ENCODE data around the gene NRXN3.

Gene NRXN3

GRCh38 chr14:79405512-79405910 lies 1235.3 kb downstream of the NRXN3 start:
- no peaks in the 10 kb centered on the region for H3K27me3 Mint-ChIP-seq

DNA sequence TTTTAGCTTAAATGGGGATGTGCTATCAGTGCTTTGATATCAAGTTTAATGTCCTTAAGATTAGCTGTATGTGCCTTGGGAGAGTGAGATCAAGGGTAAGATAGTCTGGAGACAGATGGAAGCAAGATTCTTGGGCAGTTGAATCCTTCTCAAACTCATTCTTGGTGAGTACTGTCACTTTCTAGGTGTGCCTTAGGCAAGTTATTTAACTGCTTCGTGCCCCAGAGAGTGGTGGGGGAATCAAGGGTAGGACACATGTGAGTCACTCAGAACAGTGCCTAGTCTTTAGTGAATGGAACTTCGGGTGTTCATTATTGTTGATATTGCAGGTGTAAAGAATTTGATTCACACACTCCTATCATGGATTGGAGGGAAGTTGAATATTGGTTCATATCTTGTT lies 1237.4 kb downstream of the NRXN3 start:
- Mint-ChIP-seq H3K36me3 (ENCODE audit: insufficient read depth) (peaks cover 2% of the 10 kb centered on the region), H3K9me3 (peaks cover 5 to 10% of the 10 kb centered on the region in 2 donors), H3K27me3 (no peaks in the 10 kb centered on the region), H3K4me1 (ENCODE audit: low read depth in 2 of 2) (no peaks in the 10 kb centered on the region), H3K4me3 (no peak overlapping the region), H3K27ac (no peak overlapping the region)
- DNase-seq = no peak
- no peak for ATAC-seq (replicated peaks)

More at GRCh38 chr14:79405512-79405910, 1235.3 kb downstream of the NRXN3 start:
- no peaks in the 10 kb centered on the region for H3K36me3 Mint-ChIP-seq (ENCODE audit: insufficient read depth)
- H3K4me1 Mint-ChIP-seq (ENCODE audit: low read depth in 2 of 2) = no peaks in the 10 kb centered on the region
- H3K27ac Mint-ChIP-seq = no peak overlapping the region
- DNase-seq (no peak), ATAC-seq (replicated peaks) (no peak)
- peaks cover 3 to 10% of the 10 kb centered on the region in 2 donors for H3K9me3 Mint-ChIP-seq
- no peak overlapping the region for H3K4me3 Mint-ChIP-seq

DNA sequence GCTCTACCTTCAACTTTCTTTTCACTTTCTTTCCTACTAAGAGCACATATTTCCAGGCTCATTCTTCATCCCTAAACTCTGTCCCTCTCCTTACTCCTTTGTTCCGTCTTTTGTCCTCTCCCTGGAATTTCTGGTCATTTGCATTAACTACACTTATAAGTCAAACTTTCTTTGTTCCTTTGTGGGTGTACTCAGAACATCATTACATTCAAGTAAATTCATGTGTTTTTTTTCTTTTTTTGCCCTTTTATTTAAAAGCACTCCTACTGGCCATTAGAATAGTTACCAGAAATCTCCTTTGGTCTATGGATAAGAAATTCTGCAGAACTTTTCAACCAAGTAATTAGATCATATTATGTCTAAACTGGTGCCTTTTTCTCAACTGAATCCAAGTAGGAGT lies 1238.5 kb downstream of the NRXN3 start:
- DNase-seq = no peak
- H3K9me3 Mint-ChIP-seq = peaks cover under 1 to 7% of the 10 kb centered on the region in 2 donors
- ATAC-seq (replicated peaks) = no peak
- H3K27me3 Mint-ChIP-seq = no peaks in the 10 kb centered on the region
- H3K27ac Mint-ChIP-seq = no peak overlapping the region
- H3K4me3 Mint-ChIP-seq = no peak overlapping the region
- H3K4me1 Mint-ChIP-seq (ENCODE audit: low read depth in 2 of 2) = no peaks in the 10 kb centered on the region
- peaks cover 3% of the 10 kb centered on the region for H3K36me3 Mint-ChIP-seq (ENCODE audit: insufficient read depth)

- no peak overlapping the region for H3K4me3 Mint-ChIP-seq
- no peaks in the 10 kb centered on the region for H3K4me1 Mint-ChIP-seq (ENCODE audit: low read depth in 2 of 2)
- ATAC-seq (replicated peaks) = no peak
- no peak overlapping the region for H3K27ac Mint-ChIP-seq
- no peak for DNase-seq
- H3K9me3 Mint-ChIP-seq = peaks cover 0 to 5% of the 10 kb centered on the region in 2 donors
- no peaks in the 10 kb centered on the region for H3K27me3 Mint-ChIP-seq
- peaks cover 3% of the 10 kb centered on the region for H3K36me3 Mint-ChIP-seq (ENCODE audit: insufficient read depth)
Observed at GRCh38 chr14:79411403-79412174, 1241.4 kb downstream of the NRXN3 start.

- no peak for DNase-seq
- Mint-ChIP-seq H3K27ac (no peak overlapping the region), H3K4me3 (no peak overlapping the region), H3K4me1 (ENCODE audit: low read depth in 2 of 2) (no peaks in the 10 kb centered on the region), H3K27me3 (no peaks in the 10 kb centered on the region), H3K9me3 (peaks cover 0 to 4% of the 10 kb centered on the region in 2 donors), H3K36me3 (ENCODE audit: insufficient read depth) (peaks cover 3% of the 10 kb centered on the region)
- ATAC-seq (replicated peaks) = no peak
Observed at GRCh38 chr14:79412822-79413221, 1242.6 kb downstream of the NRXN3 start.

DNA sequence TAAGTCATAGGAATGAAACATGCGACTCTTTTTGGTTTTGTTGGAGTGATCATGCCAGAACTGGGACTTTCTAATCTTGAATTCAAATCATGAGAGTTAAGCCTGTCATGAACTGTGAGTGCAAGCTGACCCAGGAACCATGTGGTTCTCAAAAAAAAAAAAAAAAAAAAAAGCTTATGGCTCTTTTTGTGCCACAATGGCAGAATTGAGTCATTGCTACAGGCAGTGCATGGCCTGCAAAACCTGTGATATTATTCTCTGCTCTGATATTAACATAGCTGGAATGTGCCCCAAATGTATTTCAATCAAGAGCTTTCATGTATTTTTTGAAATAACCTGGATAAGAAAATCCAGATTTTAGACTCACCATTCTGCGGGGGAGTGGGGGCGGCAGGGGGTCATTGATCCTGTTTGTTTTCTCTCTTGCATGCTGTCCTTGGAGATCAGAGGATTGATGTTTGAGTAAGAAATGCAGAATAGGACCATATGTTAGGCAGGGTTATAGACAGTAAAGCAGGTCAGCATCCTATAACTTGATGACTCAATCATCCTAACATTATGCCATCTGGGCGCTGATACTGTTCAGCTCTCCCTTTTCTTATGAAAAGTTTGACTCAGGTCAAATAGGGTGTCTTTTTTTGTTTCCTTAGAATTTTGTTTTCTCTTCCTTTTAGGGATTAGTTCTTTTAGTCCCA lies 1243.7 kb downstream of the NRXN3 start:
- peaks cover 0 to 4% of the 10 kb centered on the region in 2 donors for H3K9me3 Mint-ChIP-seq
- DNase-seq (no peak), ATAC-seq (replicated peaks) (no peak)
- H3K27me3 Mint-ChIP-seq = no peaks in the 10 kb centered on the region
- peaks cover 3% of the 10 kb centered on the region for H3K36me3 Mint-ChIP-seq (ENCODE audit: insufficient read depth)
- no peak overlapping the region for H3K27ac Mint-ChIP-seq
- H3K4me1 Mint-ChIP-seq (ENCODE audit: low read depth in 2 of 2) = no peaks in the 10 kb centered on the region
- H3K4me3 Mint-ChIP-seq = no peak overlapping the region

- DNase-seq = no peak
- no peak for ATAC-seq (replicated peaks)
- Mint-ChIP-seq H3K9me3 (peaks cover 0 to 2% of the 10 kb centered on the region in 2 donors), H3K27ac (no peak overlapping the region), H3K4me3 (no peak overlapping the region), H3K4me1 (ENCODE audit: low read depth in 2 of 2) (no peaks in the 10 kb centered on the region), H3K27me3 (no peaks in the 10 kb centered on the region), H3K36me3 (ENCODE audit: insufficient read depth) (peaks cover 3% of the 10 kb centered on the region)
Observed at GRCh38 chr14:79415726-79416125, 1245.6 kb downstream of the NRXN3 start.

DNA sequence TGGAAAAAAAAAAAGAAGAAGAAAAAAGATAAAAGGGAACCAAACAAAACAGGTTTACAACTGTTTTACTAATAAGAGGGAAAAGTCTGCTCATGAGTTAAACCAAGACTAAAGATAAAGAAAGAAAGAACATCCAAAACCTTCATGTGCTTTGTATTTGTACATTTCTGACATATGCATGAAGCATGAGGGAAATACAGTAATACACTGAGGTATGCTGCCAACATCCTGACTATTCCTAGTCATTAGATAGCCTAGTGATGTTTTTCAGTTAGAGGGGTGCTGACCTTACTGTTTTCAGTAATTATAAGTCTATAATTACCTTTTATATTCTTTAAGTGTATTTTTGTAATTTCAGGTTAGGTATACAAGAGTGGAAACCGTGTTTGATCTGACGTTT lies 1247.8 kb downstream of the NRXN3 start:
- no peak overlapping the region for H3K27ac Mint-ChIP-seq
- peaks cover 0 to 1% of the 10 kb centered on the region in 2 donors for H3K9me3 Mint-ChIP-seq
- H3K27me3 Mint-ChIP-seq = no peaks in the 10 kb centered on the region
- no peaks in the 10 kb centered on the region for H3K36me3 Mint-ChIP-seq (ENCODE audit: insufficient read depth)
- no peaks in the 10 kb centered on the region for H3K4me1 Mint-ChIP-seq (ENCODE audit: low read depth in 2 of 2)
- DNase-seq (no peak), ATAC-seq (replicated peaks) (no peak)
- no peak overlapping the region for H3K4me3 Mint-ChIP-seq

- Mint-ChIP-seq H3K36me3 (ENCODE audit: insufficient read depth) (no peaks in the 10 kb centered on the region), H3K4me3 (no peak overlapping the region), H3K4me1 (ENCODE audit: low read depth in 2 of 2) (no peaks in the 10 kb centered on the region), H3K27me3 (no peaks in the 10 kb centered on the region), H3K27ac (no peak overlapping the region), H3K9me3 (no peaks in the 10 kb centered on the region)
- DNase-seq (no peak), ATAC-seq (replicated peaks) (no peak)
Observed at GRCh38 chr14:79418649-79419415, 1248.7 kb downstream of the NRXN3 start.

DNA sequence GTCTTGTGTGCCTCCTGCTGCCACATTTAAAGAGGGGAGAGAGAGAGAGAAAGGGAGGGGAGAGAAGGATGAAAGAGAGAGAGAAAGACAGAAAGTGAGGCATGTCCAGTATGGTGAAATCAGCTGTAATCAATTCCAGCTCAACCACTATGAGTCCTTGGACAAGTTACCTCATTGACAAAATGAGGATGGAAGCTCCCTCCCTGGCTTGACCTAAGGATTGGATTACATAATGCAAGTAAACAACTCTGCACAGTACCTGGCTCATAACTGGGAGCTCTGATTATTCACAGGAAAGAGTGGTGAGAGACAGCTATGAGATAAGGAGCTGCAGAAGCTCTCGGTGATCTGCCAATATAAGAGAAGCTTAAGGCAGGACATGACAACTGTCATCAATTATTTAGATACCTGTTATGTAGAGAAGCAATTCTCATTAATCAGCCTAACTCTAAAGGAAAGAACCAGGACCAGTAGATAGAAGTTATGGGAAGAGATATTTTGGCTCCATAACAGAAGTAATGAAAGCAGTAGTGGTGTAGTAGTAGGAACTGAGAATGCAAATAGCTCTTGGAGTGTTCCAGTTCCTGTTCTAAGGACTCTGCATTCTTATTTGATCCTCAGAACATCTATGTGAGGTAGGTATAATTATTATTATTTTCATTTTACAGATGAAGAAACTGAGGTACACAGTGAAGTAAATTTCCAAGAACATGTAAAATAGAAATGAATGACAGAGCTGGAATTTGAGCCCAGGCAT lies 1249.6 kb downstream of the NRXN3 start:
- H3K9me3 Mint-ChIP-seq = no peaks in the 10 kb centered on the region
- H3K4me3 Mint-ChIP-seq = no peak overlapping the region
- no peaks in the 10 kb centered on the region for H3K27me3 Mint-ChIP-seq
- no peaks in the 10 kb centered on the region for H3K36me3 Mint-ChIP-seq (ENCODE audit: insufficient read depth)
- H3K27ac Mint-ChIP-seq = no peak overlapping the region
- H3K4me1 Mint-ChIP-seq (ENCODE audit: low read depth in 2 of 2) = no peaks in the 10 kb centered on the region
- ATAC-seq (replicated peaks) = no peak
- no peak for DNase-seq

DNA sequence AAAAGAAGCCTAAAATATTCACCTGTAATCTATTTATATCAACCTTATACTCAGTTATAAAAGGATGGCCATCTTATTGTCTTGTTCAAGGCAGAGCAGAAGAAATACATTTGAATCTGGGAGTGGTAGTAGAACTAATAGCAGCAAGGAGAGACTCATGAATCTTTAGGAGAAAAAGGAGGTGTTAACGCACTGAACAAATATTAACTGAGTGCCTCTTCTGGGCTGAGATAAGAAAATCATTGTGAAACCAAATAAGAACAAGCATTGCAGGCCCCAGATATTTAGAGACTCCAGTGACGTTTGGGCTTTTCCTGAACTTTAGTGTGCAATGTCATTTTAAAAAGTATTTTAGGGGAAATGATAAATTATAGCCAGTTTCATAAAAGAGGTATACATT lies 1250.6 kb downstream of the NRXN3 start:
- no peaks in the 10 kb centered on the region for H3K4me1 Mint-ChIP-seq (ENCODE audit: low read depth in 2 of 2)
- H3K9me3 Mint-ChIP-seq = peaks cover 0 to 2% of the 10 kb centered on the region in 2 donors
- ATAC-seq (replicated peaks) = no peak

GRCh38 chr14:79421811-79422210 lies 1251.6 kb downstream of the NRXN3 start:
- H3K4me3 Mint-ChIP-seq = no peak overlapping the region
- no peaks in the 10 kb centered on the region for H3K4me1 Mint-ChIP-seq (ENCODE audit: low read depth in 2 of 2)
- H3K27me3 Mint-ChIP-seq = no peaks in the 10 kb centered on the region
- DNase-seq (no peak), ATAC-seq (replicated peaks) (no peak)
- no peaks in the 10 kb centered on the region for H3K36me3 Mint-ChIP-seq (ENCODE audit: insufficient read depth)
- no peak overlapping the region for H3K27ac Mint-ChIP-seq
- H3K9me3 Mint-ChIP-seq = peaks cover 0 to 3% of the 10 kb centered on the region in 2 donors

More for the DNA sequence above, 1250.6 kb downstream of the NRXN3 start:
- no peak for DNase-seq
- no peak overlapping the region for H3K4me3 Mint-ChIP-seq
- H3K27ac Mint-ChIP-seq = no peak overlapping the region
- H3K36me3 Mint-ChIP-seq (ENCODE audit: insufficient read depth) = no peaks in the 10 kb centered on the region
- no peaks in the 10 kb centered on the region for H3K27me3 Mint-ChIP-seq

GRCh38 chr14:79424462-79424861 lies 1254.3 kb downstream of the NRXN3 start:
- DNase-seq (no peak), ATAC-seq (replicated peaks) (no peak)
- H3K9me3 Mint-ChIP-seq = peaks cover 0 to 6% of the 10 kb centered on the region in 2 donors
- no peaks in the 10 kb centered on the region for H3K4me1 Mint-ChIP-seq (ENCODE audit: low read depth in 2 of 2)
- no peak overlapping the region for H3K27ac Mint-ChIP-seq
- peaks cover 3% of the 10 kb centered on the region for H3K36me3 Mint-ChIP-seq (ENCODE audit: insufficient read depth)
- H3K27me3 Mint-ChIP-seq = no peaks in the 10 kb centered on the region
- H3K4me3 Mint-ChIP-seq = no peak overlapping the region

Measured in effector memory CD8-positive, alpha-beta T cell (primary cell).